GM21528 (cell line): Measurements from ENCODE around the gene CDC42BPB.

Experiments
- ATAC-seq: cut with Tn5 transposase; IDR thresholded peaks from one replicate; pipeline ENCODE4 v1.9.1; 2021; ENCODE audit warnings: mild to moderate bottlenecking, moderate library complexity; ENCODE audit not compliant: unreplicated experiment, low FRiP score

Gene CDC42BPB

DNA sequence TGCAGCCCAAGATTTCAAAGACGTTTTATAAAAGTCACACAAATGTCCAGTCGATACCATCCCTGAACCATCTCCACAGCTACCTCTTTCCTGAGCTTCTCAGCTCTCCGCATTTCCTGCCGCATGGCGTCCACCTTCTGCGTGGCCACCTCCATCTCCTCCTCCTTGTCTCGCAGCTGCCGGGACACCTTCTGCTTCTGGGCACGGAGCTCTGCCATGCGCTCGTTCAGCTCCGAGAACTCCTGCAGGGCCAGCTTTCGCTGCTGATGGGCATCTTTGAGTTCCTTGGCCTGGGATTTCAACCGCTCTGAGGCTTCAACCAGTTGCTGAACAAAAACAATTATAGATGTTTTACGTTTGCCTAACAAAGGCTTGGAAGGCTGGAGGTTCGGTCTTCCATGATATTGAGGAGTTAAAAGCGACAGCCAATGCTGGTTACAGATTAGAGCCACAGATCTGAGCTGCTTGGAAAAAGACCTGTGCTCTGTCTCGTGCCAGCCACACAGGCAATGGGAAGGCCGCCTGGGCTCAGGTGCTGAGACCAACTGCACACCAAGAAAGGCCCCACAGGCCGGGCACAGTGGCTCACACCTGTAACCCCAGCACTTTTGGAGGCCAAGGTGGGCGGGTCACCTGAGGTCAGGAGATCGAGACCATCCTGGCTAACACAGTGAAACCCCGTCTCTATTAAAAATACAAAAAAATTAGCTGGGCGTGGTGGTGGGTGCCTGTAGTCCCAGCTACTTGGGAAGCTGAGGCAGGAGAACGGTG, 85.3 kb downstream of the CDC42BPB start:
- ATAC-seq = no peak

DNA sequence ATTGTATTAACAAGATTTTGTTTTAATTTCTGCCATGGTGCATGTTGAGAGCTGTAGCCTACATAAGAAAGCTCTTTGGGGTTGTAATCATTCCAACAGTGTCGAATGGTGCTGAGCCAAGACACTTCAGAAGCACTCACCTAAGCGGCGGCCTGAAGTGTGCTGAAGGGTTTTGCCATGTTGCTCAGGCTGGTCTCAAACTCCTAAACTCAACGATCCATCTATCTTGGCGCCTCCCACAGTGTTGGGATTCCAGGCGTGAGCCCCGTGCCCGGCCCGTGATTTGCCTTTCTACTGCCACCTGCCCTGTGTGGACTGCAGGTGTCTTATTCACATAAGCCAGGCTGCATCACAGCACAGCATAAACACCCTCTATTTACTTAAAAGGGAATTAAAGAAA, 86.0 kb downstream of the CDC42BPB start:
- ATAC-seq = no peak

DNA sequence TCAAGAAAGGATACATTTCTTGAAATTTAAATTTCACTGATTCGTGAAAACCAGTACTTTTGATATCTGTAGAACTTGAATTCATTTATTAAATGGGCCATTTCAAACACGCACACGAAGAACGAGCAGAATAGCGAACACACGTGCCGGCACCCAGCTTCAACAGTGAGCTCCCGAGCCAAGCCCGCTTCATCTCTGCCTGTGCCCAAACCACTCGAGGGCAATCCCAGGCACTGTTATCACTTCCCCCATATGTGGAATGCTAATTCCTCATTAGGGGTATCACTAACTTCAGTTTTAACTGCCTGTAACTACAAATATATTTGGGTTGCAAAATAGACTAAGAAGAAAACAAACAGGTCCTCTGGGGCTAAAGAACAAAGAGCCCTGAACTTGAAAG, 86.9 kb downstream of the CDC42BPB start:
- ATAC-seq = no peak

DNA sequence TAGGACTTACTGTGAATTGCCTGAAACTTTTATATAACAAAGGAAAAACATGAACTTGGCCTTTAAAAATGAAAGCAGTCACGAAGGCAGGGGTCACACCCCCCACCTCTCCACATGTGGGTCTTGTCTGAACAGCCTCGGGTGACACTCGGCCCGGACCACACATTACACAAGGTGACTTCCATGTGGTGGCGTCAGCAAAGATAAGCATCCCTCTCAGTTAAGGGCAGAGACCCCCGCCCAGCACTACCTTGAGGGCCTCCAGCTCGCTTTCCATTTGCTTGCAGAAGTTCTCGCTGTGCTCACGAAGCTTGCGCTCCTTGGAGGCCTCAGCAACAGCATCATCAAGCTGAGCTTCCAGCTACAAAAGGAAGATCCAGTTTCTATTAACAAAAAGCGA, 87.4 kb downstream of the CDC42BPB start:
- no peak for ATAC-seq

DNA sequence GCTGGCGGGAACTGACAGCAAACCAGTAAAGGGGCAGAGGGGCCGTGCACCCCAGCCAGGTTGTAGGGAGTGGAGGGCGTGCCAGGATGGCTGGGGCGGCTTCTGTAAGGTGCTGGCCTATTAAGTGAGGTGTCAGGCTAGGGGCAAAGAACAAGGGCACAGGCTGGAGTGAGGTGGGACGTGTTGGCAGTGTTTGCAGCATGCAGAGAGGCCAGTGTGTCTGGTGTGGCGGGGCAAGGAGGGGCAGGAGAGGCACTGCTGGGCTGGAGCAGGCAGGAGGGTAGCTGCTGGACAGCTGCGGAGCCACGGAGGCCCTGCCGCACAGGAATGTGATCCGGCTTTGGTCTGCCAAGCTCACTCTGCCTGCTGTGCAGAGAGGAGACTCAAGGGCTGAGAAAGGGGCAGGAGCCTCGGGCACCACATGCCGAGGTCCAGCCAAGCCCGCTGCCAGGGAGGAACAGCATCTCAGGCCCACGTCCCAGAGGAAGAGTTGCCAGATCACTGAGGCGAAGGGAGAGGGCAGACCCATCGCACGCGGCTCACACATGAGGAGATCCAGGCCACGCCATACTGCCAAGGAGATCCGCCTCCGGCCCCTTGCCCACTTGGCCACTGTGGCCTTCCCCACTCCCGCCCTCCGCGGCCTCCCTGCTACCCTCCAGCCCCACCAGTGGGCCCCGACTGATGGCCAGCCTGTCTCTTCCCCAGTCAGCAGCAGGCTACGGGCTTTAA, 88.1 kb downstream of the CDC42BPB start:
- no peak for ATAC-seq

DNA sequence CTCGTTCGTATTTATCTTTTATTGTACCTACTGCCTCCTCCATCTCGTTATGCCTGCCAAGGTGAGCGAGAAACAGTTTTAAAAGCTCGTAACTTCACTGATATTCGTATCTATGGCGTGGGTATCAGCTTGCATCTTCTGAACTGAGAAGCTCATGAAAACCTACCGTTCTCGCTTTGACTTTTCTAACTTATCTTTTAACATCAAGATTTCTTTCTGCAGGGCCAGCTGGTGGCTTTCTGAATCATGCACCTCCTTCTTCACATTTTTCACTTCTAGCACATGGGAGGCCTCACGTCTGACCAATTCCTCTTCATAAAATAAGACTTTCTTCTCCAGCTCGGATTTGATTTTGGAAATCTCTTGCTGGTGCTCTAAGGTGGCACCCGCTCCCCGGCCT, 89.0 kb downstream of the CDC42BPB start:
- no peak for ATAC-seq

DNA sequence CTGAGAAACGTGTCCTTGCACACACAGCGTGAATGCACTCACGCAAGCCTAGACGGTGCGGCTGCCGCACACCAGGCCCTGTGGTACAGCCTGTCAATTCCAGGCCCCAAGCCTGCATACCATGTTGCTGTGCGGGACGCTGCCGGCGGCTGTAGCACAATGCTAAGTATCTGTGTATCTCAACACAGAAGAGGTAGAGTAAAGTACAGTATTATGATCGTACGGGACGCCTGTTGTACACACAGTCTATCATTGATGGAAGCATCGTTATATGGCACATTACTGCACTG, 89.9 kb downstream of the CDC42BPB start:
- no peak for ATAC-seq

DNA sequence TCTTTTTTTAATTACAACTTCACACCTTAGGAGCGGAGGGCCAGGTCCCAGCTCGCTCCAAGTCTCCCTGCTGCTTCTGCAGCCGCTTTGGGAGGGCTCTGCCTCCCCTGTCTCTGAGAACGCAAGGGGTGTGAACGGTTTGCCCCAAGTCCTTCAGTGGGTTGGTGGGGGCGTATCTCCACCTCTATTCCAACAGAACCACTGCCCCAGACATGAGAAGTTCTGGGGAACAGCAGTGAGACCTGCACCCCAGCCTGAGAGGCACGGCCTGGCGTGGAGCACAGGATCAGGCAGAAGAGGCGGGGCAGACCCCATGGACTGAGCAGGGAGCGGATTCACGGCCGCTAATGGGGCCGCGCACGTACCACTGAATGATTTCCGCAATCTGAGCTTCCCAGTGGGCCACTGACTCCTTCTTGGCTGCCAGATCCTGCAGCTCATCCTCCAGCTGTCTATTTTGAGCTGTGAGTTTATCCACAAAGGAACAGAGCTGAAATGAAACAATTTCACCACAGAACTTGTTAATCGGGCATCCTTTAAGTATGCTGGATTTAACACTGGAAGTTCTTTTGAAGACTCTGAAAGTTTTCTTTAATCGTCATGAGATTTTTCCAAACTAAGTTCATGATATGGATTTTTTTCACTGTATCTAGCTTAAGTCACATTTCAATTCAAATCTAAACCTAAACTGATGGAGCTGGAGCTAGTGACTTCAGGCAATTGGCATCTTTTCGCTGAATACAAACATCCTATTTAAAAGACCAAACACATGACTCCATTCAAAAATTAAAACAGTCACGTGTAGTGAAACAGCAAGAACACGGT, 90.5 kb downstream of the CDC42BPB start:
- ATAC-seq = no peak

DNA sequence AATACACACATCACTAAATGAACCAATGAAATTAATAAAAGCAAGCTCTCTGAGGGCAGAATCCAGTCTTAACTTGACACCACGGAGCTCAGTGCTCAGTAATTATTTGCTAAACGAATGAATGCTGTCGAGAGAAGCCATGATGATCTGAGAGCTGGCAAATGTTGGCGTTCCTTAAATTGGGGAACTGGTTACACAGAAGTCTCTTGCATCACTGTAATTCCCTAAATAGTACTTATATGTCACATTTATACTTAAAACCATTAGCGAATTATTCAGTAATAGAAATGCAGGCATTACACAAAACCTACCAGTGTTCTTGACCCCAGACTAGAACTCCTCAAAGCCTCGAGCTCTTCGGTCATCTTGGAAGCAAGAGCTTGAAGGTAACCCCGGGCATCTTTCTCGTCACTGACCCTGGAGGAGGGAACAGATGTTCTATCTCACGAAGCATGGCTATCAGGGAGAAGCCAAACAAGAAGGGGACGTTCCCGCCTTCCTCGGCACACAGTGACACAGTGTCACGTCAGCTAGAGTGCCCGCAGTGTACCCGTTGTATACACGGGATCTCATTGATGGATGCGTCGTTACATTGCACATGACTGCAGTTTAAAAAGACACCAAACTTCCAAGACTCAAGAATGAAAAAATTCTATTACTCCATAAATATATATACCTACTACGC, 91.2 kb downstream of the CDC42BPB start:
- ATAC-seq = no peak

DNA sequence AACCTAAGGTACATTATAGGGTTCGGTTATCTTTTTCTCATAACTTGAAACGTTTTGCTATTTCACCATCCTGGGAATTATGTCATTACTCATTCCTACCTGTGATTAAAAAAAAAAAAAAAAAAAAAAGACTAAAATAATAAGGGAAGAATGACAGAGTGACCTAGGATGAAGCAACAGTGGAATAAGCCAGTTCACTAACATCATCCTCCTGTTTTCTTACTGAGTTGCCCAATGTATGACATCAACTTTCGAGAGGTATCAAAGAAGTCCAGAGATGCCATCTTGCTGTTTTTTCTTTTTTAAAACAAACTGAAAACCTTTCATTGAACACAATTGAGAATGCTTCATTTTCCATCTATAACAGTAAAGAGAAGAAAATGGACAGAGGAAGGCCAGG, 92.1 kb downstream of the CDC42BPB start:
- no peak for ATAC-seq

DNA sequence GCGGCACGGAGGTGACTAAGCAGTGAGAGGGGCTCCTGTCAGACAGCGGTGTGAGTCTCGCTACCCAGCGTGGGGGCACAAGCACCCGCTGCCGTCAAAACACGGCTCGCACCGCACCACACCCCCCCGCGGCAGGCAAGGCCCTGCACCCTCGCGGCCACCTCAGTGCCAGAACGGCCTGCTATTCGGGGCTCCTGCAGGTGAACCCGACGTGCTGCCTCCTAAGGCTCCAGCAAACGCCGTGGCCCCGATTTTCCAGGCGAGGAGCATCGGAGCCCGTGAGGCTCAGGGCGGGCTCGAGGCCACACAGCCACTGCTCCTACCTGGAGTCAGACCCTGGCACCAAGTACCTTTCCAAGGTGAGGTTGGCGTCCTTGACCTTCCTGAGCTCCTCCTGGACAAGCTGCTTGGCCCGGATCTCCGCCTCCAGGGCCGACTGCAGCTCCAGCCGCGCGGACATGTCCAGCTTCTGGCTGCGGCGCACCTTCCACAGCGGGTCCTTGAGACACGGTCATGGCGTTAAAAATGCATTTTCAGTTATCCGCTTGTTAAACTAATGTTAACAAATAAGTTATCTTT, 93.1 kb downstream of the CDC42BPB start:
- no peak for ATAC-seq

DNA sequence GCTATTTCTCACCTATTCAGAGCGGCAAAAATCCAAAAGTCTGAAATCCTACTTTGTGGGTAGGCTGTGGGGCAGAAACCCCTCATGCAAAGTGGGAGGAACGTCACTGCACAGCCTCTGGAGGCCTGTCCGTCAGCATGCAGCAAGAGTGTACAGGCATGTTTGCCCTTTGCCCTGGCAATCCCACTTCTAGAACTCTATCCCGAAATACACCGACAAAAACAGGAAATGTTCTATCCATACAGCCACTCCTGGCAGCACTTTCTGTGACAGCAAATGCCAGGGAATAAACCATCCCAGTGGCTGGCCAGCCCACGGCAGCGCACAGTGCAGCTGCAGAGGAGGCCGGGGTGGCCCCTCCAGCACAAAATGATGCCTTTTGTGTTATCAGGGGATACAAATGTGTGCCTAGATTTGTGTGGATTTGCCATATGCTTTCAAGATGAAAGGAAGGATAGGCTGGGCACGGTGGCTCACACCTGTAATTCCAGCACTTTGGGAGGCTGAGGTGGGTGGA, 95.2 kb downstream of the CDC42BPB start:
- no peak for ATAC-seq

DNA sequence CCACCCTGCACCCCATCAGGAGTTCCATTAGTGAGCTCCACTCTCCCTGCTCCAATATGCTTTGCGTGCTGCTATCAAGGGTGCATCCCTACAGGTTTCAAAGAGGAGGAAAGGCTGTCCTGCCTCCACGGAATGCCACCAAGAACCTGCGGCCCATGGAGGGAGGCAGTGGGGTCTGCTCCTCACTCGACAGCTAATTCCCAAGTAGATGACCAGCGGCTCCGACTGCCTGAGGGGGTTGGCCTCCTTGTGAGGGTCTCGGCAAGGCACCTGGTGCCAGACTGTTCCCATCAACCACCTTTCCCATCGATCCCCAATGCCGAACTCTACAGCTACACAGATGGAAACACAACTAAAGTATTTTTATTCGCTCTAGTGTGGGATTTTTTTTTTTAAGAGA, 98.9 kb downstream of the CDC42BPB start:
- no peak for ATAC-seq

DNA sequence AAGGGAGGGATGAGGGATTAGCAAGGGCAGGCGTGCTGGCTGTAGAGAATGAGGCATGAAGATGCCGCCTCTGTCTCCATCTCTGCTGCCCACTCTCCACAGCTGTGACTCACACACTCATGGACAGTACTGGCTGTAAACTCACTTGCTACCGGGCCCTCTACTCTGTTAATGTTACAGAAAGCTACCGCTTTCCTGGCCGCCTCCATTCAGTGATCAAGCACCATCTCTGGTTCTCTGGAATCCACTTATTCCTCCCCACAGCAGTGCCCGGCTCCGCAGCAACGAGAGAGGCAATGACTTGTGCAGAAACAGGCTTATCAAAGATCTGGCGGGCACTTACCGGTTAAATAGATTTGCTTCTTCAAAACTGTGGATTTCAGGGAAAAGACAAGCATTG, 100.1 kb downstream of the CDC42BPB start:
- ATAC-seq = no peak

DNA sequence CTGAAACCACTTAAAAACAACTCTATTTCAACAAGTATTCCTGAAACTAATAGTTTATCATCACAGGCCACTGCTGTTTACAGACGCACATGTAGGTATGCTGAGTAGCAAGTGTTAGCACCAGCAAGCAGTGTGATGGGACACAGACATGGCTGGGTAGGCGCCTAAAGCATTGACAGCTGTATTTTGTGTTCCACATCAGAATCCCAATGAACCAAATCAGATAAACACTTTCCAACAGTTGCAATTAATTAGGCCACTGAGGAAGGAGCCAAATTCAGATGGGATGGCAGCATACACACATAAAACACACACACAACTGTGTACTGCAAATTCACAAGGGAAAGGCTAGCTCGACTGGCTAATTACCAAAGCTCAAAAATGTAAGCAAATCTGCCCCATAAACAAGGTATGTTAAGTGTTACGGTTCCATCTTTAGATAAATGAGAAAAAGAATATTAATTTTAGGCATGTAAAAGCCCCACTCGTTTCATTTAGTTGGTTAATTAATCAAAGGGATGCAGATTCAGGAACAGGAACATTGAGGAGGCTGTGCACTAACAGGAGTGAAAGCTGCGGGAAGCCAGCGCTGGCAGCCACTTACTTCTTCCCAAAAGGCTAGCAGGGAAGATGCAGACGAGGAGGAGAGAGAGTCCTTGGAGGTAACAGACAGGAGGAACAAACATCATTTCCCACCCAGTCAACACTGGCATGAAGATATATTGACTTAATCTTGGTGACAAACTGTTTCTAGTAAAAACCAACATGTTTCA, 101.5 kb downstream of the CDC42BPB start:
- no peak for ATAC-seq

DNA sequence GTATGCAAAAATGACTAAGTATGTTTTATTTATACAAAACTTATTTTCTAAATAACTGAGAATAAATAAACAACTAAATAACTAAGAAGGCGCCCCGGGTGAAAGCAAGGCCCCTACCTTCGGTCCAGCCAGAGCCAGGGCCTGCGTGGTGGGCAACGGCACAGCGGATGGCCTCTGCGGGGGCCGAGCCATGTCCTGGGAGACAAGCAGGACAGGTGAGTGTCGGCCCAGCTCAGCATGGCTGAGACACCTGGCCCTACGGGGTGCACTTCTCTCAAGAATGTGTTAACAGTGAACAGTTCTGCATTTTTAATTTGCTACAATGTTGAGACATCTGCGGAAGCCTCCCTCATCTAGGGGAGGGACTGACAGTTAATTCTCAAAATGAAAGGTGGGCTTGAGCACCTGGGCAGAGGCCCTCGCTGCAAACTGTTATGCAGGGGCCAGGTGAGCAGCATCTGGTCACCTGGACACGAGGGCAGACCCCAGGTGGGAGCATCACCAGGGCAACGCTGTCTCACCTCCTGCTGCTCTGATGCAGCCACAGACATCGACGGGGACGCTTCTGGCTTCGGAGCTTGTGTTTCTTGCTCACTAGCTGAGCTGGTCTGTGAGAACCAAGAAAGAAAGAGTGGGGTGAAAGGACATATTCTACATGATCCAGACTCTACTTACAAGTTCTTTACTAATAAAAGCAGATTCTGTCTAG, 103.1 kb downstream of the CDC42BPB start:
- ATAC-seq = no peak

DNA sequence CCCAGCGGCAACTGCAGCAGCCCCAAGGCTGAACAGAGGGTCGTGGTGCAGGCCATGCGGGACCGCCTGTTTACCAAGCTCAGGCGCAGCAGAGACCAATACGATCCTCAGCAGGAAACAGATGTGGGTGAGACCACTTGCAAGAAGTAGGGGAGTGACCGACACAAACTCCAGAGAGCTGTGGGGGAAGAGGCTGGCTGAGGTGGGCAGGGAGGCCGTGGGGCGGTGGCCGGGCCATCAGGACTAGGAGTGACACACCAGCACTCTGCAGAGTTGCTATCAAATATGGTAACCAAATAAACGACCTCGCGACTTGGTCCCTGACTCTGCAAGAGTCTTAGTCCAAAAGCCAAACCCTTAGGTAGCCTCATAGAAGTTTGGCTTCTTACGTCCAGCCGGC, 104.2 kb downstream of the CDC42BPB start:
- no peak for ATAC-seq

DNA sequence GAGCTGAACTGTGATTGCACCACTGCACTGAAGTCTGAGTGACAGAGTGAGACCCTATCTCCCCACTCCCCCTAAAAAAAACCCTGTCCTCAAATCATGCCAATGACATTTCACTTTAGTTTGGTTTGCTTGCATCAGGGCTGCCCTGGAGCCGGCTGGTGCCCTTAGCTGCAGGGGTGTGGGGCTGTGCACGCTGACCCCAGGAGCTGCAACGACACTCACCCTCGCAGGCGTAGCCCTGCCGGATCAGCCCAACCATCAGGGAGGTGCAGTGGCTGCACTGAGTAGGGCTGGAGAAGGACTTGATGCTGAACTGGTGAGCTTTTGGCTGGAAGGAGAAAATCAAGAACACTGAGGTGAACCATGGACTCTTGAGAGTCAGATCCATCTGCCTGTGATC, 105.1 kb downstream of the CDC42BPB start:
- ATAC-seq = no peak

DNA sequence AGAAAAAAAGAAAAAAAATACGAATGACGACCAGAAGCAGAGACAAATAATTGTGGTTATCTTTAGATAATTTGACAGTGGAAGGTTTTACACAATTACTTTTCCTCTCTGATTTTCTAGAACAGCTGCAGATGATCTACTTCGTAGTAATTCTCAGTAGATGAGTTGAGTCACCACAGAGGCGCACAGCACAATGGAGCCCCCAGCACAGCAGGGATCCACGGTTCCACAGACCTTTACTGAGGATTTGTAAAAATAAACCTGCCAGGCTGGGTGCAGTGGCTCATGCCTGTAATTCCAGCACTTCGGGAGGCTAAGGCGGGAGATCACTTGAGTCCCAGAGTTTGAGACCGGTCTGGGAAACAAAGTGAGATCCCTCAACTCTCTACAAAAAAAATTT, 105.5 kb downstream of the CDC42BPB start:
- no peak for ATAC-seq
